DND-41 (cell line): Measurements from ENCODE around the gene SSX2IP.

Source experiments
- ATAC-seq: fragments of 200-7000 bp; cut with Tn5 transposase; 3 replicates; pipeline ENCODE4 v1.9.1; 2021; ENCODE audit warnings: low read depth; ENCODE audit not compliant: insufficient read depth
- DNase-seq: peaks from one replicate; pipeline ENCODE4 v3.0.0-alpha.2; 2020
- H2AFZ ChIP-seq: 2 replicates; pipeline ENCODE4 v1.6.0; 2012; ENCODE audit warnings: low read depth, low read length
- H3K27ac ChIP-seq: 2 replicates; pipeline ENCODE4 v1.5.1; 2012; ENCODE audit warnings: low read length, inconsistent platforms
- H3K27me3 ChIP-seq: fragments of 200-600 bp; sonication (generic); 2 replicates; pipeline ENCODE4 v1.6.0; 2012; ENCODE audit warnings: low read length, mild to moderate bottlenecking, inconsistent platforms; ENCODE audit not compliant: insufficient read depth, poor library complexity
- H3K36me3 ChIP-seq: 2 replicates; pipeline ENCODE4 v1.5.1; 2012; ENCODE audit warnings: low read length, inconsistent platforms; ENCODE audit not compliant: insufficient read depth
- H3K4me1 ChIP-seq: 2 replicates; pipeline ENCODE4 v1.5.1; 2012; ENCODE audit warnings: mild to moderate bottlenecking, low read length; ENCODE audit not compliant: insufficient read depth
- H3K4me2 ChIP-seq: 2 replicates; pipeline ENCODE4 v1.6.0; 2012; ENCODE audit warnings: mild to moderate bottlenecking, moderate library complexity, low read length, inconsistent platforms; ENCODE audit not compliant: insufficient read depth
- H3K4me3 ChIP-seq, 2 experiments: fragments of 200-600 bp in 1 of 2; shearing (Covaris generic) in 1 of 2; 2 replicates each; pipeline ENCODE4 v1.5.1; 2012 to 2016; ENCODE audit warnings: inconsistent platforms in 2 of 2, low read length in 2 of 2, mild to moderate bottlenecking in 2 of 2, low read depth in 1 of 2, moderate library complexity in 1 of 2
- H3K79me2 ChIP-seq: 2 replicates; pipeline ENCODE4 v1.6.0; 2012; ENCODE audit warnings: low read length, inconsistent platforms; ENCODE audit not compliant: insufficient read depth
- H3K9ac ChIP-seq: 2 replicates; pipeline ENCODE4 v1.6.0; 2012; ENCODE audit warnings: low read depth, mild to moderate bottlenecking, inconsistent platforms, low read length, moderate library complexity
- H3K9me3 ChIP-seq: 2 replicates; pipeline ENCODE4 v1.5.1; 2012; ENCODE audit warnings: low read length, moderate library complexity, mild to moderate bottlenecking, inconsistent platforms; ENCODE audit not compliant: insufficient read depth, severe bottlenecking
- H4K20me1 ChIP-seq: 2 replicates; pipeline ENCODE4 v1.6.0; 2012; ENCODE audit warnings: low read length; ENCODE audit not compliant: insufficient read depth
- CTCF ChIP-seq: IDR thresholded peaks from 2 replicates; pipeline ENCODE4 v1.5.1; 2012; ENCODE audit warnings: borderline replicate concordance, low read length, moderate library complexity, mild to moderate bottlenecking; ENCODE audit not compliant: poor library complexity, severe bottlenecking; ENCODE audit errors: extremely low read depth
- EZH2 ChIP-seq: IDR thresholded peaks from 3 replicates; pipeline ENCODE4 v1.6.1; 2012; ENCODE audit warnings: borderline replicate concordance, low read depth, mild to moderate bottlenecking, moderate library complexity, low read length, inconsistent platforms; ENCODE audit not compliant: severe bottlenecking

SSX2IP gene

GRCh38 chr1:84621553-84621952, 68.7 kb downstream of the SSX2IP start:
- H3K4me3 ChIP-seq, result no peak overlapping the region
- no peak for ATAC-seq
- no peak for TF ChIP-seq EZH2
- TF ChIP-seq CTCF, result no peak
- H3K4me1 ChIP-seq, result peaks cover 10% of the 10 kb centered on the region; the same call in 1 of the 2 replicates
- H3K4me2 ChIP-seq, result no peak overlapping the region
- H4K20me1 ChIP-seq, result no peaks in the 10 kb centered on the region
- no peaks in the 10 kb centered on the region for H3K27me3 ChIP-seq
- DNase-seq, result no peak
- H3K36me3 ChIP-seq, result no peaks in the 10 kb centered on the region
- H3K9me3 ChIP-seq, result no peaks in the 10 kb centered on the region
- H2AFZ ChIP-seq, result no peak overlapping the region; the same call in 1 of the 2 replicates
- H3K9ac ChIP-seq, result no peak overlapping the region
- no peaks in the 10 kb centered on the region for H3K79me2 ChIP-seq
- H3K27ac ChIP-seq, result no peak overlapping the region

GRCh38 chr1:84620720-84621313, 69.4 kb downstream of the SSX2IP start:
- H3K9ac ChIP-seq, result peak overlapping the region; percentile 67
- H2AFZ ChIP-seq, result peak overlapping the region; percentile 97
- H3K9me3 ChIP-seq, result no peaks in the 10 kb centered on the region
- peak overlapping the region; percentile 94 for H3K4me2 ChIP-seq
- no peaks in the 10 kb centered on the region for H3K79me2 ChIP-seq
- H3K4me3 ChIP-seq, result peak overlapping the region; percentile 40 to 82; a peak in 3 of 4 replicates
- no peaks in the 10 kb centered on the region for H3K36me3 ChIP-seq
- H4K20me1 ChIP-seq, result no peaks in the 10 kb centered on the region
- H3K27ac ChIP-seq, result peak overlapping the region; percentile 72
- H3K27me3 ChIP-seq, result no peaks in the 10 kb centered on the region
- peaks cover 10% of the 10 kb centered on the region; the same call in 1 of the 2 replicates for H3K4me1 ChIP-seq
- TF ChIP-seq EZH2, result no peak
- TF ChIP-seq CTCF, result peak; percentile 84
- ATAC-seq (peak; percentile 94), DNase-seq (peak; percentile 83)

- DNase-seq (no peak), ATAC-seq (no peak)
- Histone ChIP-seq H3K27ac (no peak overlapping the region), H4K20me1 (no peaks in the 10 kb centered on the region), H3K9ac (no peak overlapping the region), H3K27me3 (no peaks in the 10 kb centered on the region), H3K36me3 (no peaks in the 10 kb centered on the region), H3K4me1 (peaks cover 10% of the 10 kb centered on the region; the same call in 1 of the 2 replicates), H3K4me2 (no peak overlapping the region), H3K4me3 (no peak overlapping the region), H3K79me2 (no peaks in the 10 kb centered on the region), H3K9me3 (peaks cover 4% of the 10 kb centered on the region), H2AFZ (peak overlapping the region; percentile 31; the same call in 1 of the 2 replicates)
- no peak for TF ChIP-seq CTCF
- no peak for TF ChIP-seq EZH2
Observed at GRCh38 chr1:84619383-84620102, 70.7 kb downstream of the SSX2IP start.
